Osteocyte (in vitro differentiated cells): ENCODE results near the gene SYNE4. TPM values are rescaled to one million over a fixed set of nuclear protein-coding genes. Genes with fewer than 3 reads are reported as not detected.

Experiments used
- DNase-seq: peaks from one replicate; pipeline ENCODE4 v3.0.0; 2021; ENCODE audit warnings: mixed read lengths; ENCODE audit not compliant: unreplicated experiment; ENCODE audit errors: extremely low spot score
- H3K27ac Mint-ChIP-seq: one replicate; pipeline ENCODE4 v1.8.0; 2021; ENCODE audit warnings: mild to moderate bottlenecking, mixed read lengths; ENCODE audit not compliant: unreplicated experiment
- H3K27me3 Mint-ChIP-seq: one replicate; pipeline ENCODE4 v1.8.0; 2021; ENCODE audit warnings: mixed read lengths; ENCODE audit not compliant: unreplicated experiment
- H3K36me3 Mint-ChIP-seq: one replicate; pipeline ENCODE4 v1.8.0; 2021; ENCODE audit warnings: mixed read lengths; ENCODE audit not compliant: unreplicated experiment
- H3K4me1 Mint-ChIP-seq: one replicate; pipeline ENCODE4 v1.8.0; 2021; ENCODE audit warnings: mixed read lengths; ENCODE audit not compliant: unreplicated experiment
- H3K4me3 Mint-ChIP-seq: one replicate; pipeline ENCODE4 v1.8.0; 2021; ENCODE audit warnings: mild to moderate bottlenecking, moderate library complexity, mixed read lengths; ENCODE audit not compliant: unreplicated experiment
- H3K9me3 Mint-ChIP-seq: one replicate; pipeline ENCODE4 v1.8.0; 2021; ENCODE audit warnings: mixed read lengths; ENCODE audit not compliant: unreplicated experiment
- CTCF ChIP-seq: fragments of 200-600 bp; sonication (generic); IDR thresholded peaks from 2 replicates; pipeline ENCODE4 v1.5.0; 2021; ENCODE audit warnings: antibody characterized with exemption, mild to moderate bottlenecking, moderate library complexity
- total RNA-seq: library from RNA; stranded (reverse); gene quantifications from 2 replicates; pipeline ENCODE4 v1.2.1, GENCODE V29; 2021

Gene SYNE4
- total RNA-seq, 1 donor from 2014 or later: not detected

GRCh38 chr19:35992907-35993765 lies 15.5 kb downstream of the SYNE4 start:
- TF ChIP-seq CTCF: no peak
- Mint-ChIP-seq H3K9me3 (no peaks in the 10 kb centered on the region), H3K27ac (peak overlapping the region; percentile 61), H3K27me3 (peaks cover 7% of the 10 kb centered on the region), H3K36me3 (peaks cover 3% of the 10 kb centered on the region), H3K4me3 (peak overlapping the region; percentile 10), H3K4me1 (peaks cover 15% of the 10 kb centered on the region)
- DNase-seq: no peak

DNA sequence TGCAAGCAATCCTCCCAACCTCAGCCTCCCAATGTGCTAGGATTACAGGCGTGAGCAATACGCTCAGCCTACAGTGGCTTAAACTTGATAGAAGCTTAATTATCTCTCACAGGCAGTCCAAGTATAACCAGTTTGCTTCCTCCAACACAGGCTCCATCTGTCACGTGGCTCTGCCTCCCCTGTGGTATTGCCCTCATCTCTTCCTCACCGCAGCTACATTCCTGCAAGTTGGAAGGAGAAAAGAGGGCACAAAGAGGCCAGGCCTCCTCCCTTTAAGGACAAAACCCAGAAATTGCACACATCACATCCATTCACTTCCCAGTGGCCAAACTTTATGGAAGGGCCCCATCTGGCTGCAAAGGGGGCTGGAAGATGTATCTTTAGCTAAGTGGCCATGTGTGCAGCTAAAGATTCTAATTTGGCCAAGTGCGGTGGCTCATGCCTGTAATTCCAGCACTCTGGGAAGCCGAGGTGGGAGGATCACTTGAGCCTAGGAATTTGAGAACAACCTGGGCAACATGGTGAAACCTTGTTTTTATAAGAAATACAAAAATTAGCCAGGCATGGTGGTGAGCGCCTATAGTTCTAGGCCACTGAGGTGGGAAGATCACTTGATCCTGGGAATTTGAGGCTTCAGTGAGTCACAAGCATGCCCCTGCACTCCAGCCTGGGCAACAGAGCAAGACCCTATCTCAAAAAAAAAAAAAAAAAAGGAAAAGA lies 16.7 kb downstream of the SYNE4 start:
- Mint-ChIP-seq H3K9me3 (no peaks in the 10 kb centered on the region), H3K27ac (no peak overlapping the region), H3K4me1 (peaks cover 18% of the 10 kb centered on the region), H3K27me3 (peaks cover 12% of the 10 kb centered on the region), H3K36me3 (no peaks in the 10 kb centered on the region), H3K4me3 (no peak overlapping the region)
- TF ChIP-seq CTCF: no peak
- DNase-seq: no peak

GRCh38 chr19:35990771-35991730 lies 17.6 kb downstream of the SYNE4 start:
- peaks cover 13% of the 10 kb centered on the region for H3K4me1 Mint-ChIP-seq
- H3K27me3 Mint-ChIP-seq: peaks cover 15% of the 10 kb centered on the region
- DNase-seq: no peak
- no peak overlapping the region for H3K27ac Mint-ChIP-seq
- H3K9me3 Mint-ChIP-seq: no peaks in the 10 kb centered on the region
- no peak for TF ChIP-seq CTCF
- no peak overlapping the region for H3K4me3 Mint-ChIP-seq
- no peaks in the 10 kb centered on the region for H3K36me3 Mint-ChIP-seq

DNA sequence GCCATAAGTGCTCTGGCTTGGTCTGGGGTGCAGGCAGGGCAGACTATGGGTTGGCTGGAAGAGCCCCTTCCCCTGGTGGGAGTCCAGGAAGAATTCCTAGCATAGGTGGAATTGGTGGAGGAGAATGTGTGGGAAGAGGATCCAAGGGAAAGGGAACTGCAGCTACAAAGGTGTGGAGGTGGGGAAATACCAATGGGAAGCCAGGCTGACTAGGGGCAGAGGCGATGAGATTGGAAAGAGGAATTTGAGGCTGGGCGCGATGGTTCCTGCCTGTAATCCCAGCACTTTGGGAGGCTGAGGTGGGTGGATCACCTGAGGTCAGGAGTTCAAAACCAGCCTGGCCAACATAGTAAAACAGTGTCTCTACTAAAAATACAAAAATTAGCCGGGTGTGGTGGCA lies 18.5 kb downstream of the SYNE4 start:
- TF ChIP-seq CTCF: no peak
- no peak overlapping the region for H3K27ac Mint-ChIP-seq
- H3K9me3 Mint-ChIP-seq: no peaks in the 10 kb centered on the region
- H3K27me3 Mint-ChIP-seq: peaks cover 22% of the 10 kb centered on the region
- no peaks in the 10 kb centered on the region for H3K36me3 Mint-ChIP-seq
- peaks cover 8% of the 10 kb centered on the region for H3K4me1 Mint-ChIP-seq
- no peak overlapping the region for H3K4me3 Mint-ChIP-seq
- DNase-seq: no peak
